GM18951 (cell line): ENCODE data around the gene CLCN5.

ENCODE experiments used
- POLR2A ChIP-seq: IDR thresholded peaks from 4 replicates; pipeline ENCODE4 v1.6.1; 2011; ENCODE audit warnings: mild to moderate bottlenecking; ENCODE audit not compliant: insufficient read length, insufficient read depth; ENCODE audit errors: extremely low read depth
- in situ Hi-C: fragments of 300-500 bp; cut with MboI; formaldehyde crosslinking; loops from one replicate; pipeline ENCODE4 v1.12.0; 2022; ENCODE audit warnings: low sequenced_read_pairs, mixed read lengths, inconsistent platforms; ENCODE audit not compliant: unreplicated experiment

The CLCN5 gene

DNA sequence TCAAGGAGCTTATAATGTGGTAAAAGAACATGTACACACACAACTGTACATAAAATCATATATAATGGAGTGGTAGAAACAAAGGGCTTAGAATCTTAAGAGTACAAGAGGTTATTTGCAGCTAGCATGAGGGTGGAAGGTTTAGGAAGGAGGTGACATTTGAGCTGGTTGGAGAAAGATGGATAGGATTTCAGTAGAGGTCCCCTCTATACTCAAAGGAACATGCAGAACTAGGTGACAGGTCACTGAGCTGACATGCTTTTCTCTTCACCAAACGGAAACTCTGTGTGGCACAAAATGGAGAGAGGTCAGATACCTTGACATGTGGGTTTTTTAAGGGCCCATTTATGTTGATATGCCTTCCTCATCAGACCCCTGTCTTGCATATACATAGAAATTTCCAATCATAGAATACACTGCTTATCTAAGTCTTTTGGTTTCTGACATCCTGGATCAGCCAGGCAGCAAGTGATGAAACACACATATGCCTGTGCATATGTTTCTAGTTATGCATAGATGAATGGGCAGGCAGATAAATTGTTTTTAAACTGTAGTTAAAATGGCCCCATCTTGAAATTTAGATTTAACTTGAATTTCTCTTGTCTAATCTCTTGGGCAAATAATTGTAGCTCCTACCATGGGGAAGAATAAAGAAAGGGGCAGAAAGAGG is 29.3 kb downstream of the CLCN5 start:
- TF ChIP-seq POLR2A = no peak

GRCh38 chrX:49956313-49956712 is 33.9 kb downstream of the CLCN5 start:
- in situ Hi-C loops = no loop called here
- no peak for TF ChIP-seq POLR2A

More for the DNA sequence above, 29.3 kb downstream of the CLCN5 start:
- in situ Hi-C loops = no loop called here

GRCh38 chrX:49958727-49959485 is 36.5 kb downstream of the CLCN5 start:
- no peak for TF ChIP-seq POLR2A
- in situ Hi-C loops = no loop called here

- TF ChIP-seq POLR2A = no peak
- in situ Hi-C loops = no loop called here
Measured at GRCh38 chrX:49959602-49960001, 37.2 kb downstream of the CLCN5 start.

DNA sequence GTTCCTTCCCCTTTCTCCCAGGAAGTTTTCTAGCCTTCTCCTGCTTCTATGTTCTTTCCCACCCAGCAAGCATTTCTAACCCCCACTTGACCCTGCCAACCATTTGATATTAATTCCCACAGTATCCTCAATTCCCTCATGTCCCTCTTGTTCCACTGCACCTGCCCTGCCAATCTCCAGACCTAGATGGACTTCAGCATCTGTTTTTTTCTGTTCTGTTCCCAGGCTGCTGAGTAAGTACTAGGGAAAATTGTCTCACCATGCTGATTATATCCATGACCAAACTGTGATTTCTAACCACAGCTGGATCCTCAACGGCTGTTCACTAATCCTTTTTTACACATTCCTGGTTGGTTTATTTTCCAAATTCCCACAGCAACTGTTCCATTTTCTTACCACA is 37.7 kb downstream of the CLCN5 start:
- in situ Hi-C loops = no loop called here
- no peak for TF ChIP-seq POLR2A

DNA sequence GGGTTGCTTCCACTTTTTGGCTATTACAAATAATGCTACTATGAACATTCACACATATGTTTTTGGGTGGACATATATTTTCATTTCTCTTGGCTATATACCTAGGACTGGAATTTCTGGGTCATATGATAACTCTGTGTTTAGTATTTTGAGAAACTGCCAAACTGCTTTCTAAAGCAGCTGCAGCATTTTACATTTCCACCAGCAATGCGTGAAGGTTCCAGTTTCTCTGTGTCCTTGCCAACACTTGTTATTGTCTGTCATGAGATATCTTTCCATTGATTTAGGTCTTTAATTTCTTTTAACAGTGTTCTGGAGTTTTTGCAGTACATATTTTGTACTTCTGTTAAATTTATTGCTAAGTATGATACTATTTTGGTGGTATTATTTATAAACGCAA is 48.3 kb downstream of the CLCN5 start:
- in situ Hi-C loops = no loop called here
- no peak for TF ChIP-seq POLR2A

- TF ChIP-seq POLR2A = no peak
- in situ Hi-C loops = no loop called here
Measured at GRCh38 chrX:49972328-49972860, 50.0 kb downstream of the CLCN5 start.

DNA sequence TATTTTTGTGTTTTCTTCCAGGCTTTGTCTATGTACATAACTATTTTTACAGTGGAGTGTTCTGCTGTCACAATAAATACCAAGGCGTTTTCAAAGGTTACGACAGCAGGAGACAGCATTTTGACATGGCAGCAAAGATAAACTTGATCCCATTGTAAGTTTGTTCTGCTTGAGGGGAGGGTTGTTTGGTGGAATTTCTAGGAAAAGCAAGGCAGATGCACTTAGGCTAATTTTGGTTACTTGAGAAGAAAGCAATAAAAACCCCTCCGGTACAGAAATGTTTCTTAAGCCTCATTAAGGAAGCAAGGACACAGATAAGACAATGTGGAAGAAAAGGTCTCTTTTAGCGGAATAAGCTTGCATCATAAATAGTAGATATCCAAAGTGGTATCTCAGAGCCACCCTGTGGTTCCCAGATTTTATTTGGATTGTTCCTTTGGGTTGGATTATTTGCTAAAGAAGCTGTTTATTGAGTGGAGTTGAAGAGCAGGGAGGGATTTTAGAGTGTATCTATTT is 54.3 kb downstream of the CLCN5 start:
- in situ Hi-C loops = no loop called here

DNA sequence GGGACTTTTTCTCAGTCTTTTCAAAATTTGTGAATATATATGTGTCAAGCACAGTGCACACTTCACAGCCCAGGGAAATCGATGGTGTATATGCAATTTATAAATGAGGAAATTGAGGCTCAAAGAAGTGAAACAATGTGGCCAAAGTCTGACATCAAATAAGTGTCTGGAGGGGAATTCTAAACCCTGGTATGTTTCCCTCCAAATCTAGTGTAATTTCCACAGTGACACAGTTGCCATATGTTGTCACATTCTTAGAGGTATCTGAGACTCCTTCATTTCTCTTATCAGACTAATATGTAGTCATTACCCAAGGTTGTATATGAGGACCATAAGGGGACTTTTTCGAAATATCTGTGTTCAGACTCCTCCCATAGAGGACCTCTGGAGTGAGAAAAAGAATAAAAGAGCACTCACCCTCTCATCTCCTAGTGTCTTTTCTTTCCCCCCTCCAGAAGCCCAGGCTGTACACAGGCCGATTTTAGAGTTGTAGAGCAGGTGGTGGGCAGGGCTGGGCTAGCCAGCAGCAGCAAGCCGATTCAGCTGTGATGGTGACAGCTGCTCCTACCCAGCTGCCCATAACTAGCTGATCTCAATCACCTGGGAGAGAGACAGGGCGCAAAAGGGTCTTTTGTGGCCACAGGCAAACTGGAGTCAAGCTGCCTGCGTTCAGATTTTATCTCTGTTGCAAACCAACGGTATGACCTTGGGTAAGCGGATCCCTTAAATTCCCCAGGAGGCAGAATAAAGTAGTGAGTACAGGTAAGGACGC is 55.1 kb downstream of the CLCN5 start:
- in situ Hi-C loops = no loop called here
- TF ChIP-seq POLR2A = no peak

More for the DNA sequence above, 54.3 kb downstream of the CLCN5 start:
- TF ChIP-seq POLR2A = no peak

DNA sequence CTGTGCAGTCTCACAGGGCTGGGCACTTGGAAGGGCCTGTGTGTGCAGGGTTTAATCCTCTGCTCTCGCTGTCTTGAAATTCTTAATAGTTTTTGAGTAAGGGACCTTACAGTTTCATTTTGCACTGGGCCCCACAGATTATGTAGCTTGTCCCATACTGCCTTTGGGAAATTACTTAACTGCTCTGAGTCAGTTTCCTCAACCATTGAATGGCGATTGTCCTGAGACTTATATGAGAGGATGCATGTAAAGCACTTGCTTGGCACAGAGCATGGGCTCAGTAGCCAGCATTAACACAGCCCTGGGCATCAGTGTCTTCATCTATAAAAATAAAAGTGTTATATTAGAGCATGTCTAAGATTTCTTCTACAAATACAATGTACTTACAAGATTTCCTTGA is 55.8 kb downstream of the CLCN5 start:
- no peak for TF ChIP-seq POLR2A
- in situ Hi-C loops = no loop called here

DNA sequence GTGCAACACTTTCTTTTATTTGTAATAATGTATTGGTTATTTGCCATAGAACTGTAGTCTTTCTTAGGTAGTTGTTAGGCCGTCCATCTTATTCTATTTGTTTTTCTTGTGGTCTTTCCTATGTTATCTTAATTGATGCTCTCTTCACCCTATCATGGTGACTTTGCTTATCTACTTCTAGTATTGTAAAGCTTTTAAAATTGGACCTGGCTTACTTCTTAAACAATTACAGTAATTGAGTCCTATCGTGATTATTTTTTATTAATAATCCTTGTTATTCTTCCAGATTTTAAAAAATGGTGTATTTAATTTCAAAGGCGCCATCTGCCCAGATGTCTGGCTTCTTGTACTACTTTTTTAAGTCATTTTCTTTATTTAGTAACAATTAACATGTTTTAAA is 63.7 kb downstream of the CLCN5 start:
- in situ Hi-C loops = no loop called here
- no peak for TF ChIP-seq POLR2A

- in situ Hi-C loops = no loop called here
- no peak for TF ChIP-seq POLR2A
Measured at GRCh38 chrX:49987651-49988050, 65.3 kb downstream of the CLCN5 start.

DNA sequence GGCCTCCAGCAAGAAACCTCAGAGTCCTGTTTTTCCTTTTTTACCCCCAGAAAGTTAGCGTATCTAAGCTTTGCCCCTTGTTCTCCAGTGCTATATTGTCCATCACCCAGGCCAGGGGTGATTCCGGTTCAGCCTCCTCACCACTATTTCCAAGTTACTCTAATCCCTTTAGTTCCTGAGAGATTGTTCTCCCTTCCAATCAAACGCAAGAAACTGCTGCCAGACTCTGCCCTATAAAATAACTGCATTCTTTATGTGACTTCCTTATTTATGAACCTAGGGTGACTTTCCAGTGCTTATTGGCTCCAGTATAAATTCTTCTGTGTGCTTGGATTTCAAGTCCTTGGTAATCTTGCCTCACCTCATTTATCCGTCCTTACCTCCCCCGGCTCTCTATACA is 65.7 kb downstream of the CLCN5 start:
- no peak for TF ChIP-seq POLR2A
- in situ Hi-C loops = no loop called here
